ENCODE results near the gene ATXN7L2. TPM values are rescaled to one million over a fixed set of nuclear protein-coding genes. Genes with fewer than 3 reads are reported as not detected.

The ATXN7L2 gene
- total RNA-seq, 1 experiment from 2014 or later: 17.3 TPM

GRCh38 chr1:109482791-109483671 lies 674 bp upstream of the ATXN7L2 start:
- H3K4me1 ChIP-seq (ENCODE audit: insufficient read depth, low read length): peaks cover 2% of the 10 kb centered on the region; the same call in 1 of the 2 replicates
- Mint-ChIP-seq H3K4me1 (peaks cover 25 to 32% of the 10 kb centered on the region in 2 experiments), H3K27ac (peak overlapping the region in 2 of 3 experiments; percentile 44 to 47; a peak in 2 of 7 replicates), H3K36me3 (ENCODE audit: insufficient read depth in 1 of 3, low read depth in 3 of 3) (peaks cover 5 to 21% (median 8%) of the 10 kb centered on the region in 3 experiments; a peak in 6 of 7 replicates), H3K27me3 (ENCODE audit: low read depth) (peaks cover 24% of the 10 kb centered on the region), H3K9me3 (no peaks in the 10 kb centered on the region; a peak in 1 of 5 replicates), H3K4me3 (peak overlapping the region; percentile 86 to 91)
- H3K18ac ChIP-seq (ENCODE audit: insufficient read length, low read depth, low read length): no peak overlapping the region
- H3K23ac ChIP-seq (ENCODE audit: insufficient read length, low read depth, low read length): no peak overlapping the region
- TF ChIP-seq, protein P1, sequence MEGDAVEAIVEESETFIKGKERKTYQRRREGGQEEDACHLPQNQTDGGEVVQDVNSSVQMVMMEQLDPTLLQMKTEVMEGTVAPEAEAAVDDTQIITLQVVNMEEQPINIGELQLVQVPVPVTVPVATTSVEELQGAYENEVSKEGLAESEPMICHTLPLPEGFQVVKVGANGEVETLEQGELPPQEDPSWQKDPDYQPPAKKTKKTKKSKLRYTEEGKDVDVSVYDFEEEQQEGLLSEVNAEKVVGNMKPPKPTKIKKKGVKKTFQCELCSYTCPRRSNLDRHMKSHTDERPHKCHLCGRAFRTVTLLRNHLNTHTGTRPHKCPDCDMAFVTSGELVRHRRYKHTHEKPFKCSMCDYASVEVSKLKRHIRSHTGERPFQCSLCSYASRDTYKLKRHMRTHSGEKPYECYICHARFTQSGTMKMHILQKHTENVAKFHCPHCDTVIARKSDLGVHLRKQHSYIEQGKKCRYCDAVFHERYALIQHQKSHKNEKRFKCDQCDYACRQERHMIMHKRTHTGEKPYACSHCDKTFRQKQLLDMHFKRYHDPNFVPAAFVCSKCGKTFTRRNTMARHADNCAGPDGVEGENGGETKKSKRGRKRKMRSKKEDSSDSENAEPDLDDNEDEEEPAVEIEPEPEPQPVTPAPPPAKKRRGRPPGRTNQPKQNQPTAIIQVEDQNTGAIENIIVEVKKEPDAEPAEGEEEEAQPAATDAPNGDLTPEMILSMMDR (conservative IDR thresholded peaks at IDR 0.05): peak; percentile 45; the same call in 2 of the 3 replicates
- no peak overlapping the region for H2BK120ac ChIP-seq (ENCODE audit: low read depth, low read length, poor library complexity, severe bottlenecking)
- H3K9ac ChIP-seq (ENCODE audit: extremely low read depth, insufficient read length, low read length): no peak overlapping the region
- H4K91ac ChIP-seq (ENCODE audit: insufficient read length, low read depth, low read length): no peak overlapping the region
- no peak overlapping the region for H2BK20ac ChIP-seq (ENCODE audit: low read depth, low read length, poor library complexity, severe bottlenecking)
- no peaks in the 10 kb centered on the region for H3K27me3 ChIP-seq (ENCODE audit: insufficient read depth, low read length)
- peak overlapping the region; percentile 97 for H3K4me2 ChIP-seq (ENCODE audit: insufficient read depth, insufficient read length, low read length)
- H2AK5ac ChIP-seq (ENCODE audit: insufficient read length, low read length): no peak overlapping the region
- H3K56ac ChIP-seq (ENCODE audit: insufficient read length, low read depth, low read length): no peak overlapping the region
- no peaks in the 10 kb centered on the region for H3K79me2 ChIP-seq (ENCODE audit: insufficient read depth, low read length)
- WGBS (ENCODE audit: extremely low coverage, insufficient read length, low lambda C conversion rate): no CpG with 5 or more reads among the region's 29 CpGs
- H3T11ph ChIP-seq (ENCODE audit: low read length): no peak overlapping the region
- H2AFZ ChIP-seq (ENCODE audit: low read length): no peak overlapping the region
- no peak overlapping the region for H4K5ac ChIP-seq (ENCODE audit: insufficient read length, low read depth, low read length)
- H3K27ac ChIP-seq (ENCODE audit: insufficient read length, low read depth, low read length): no peak overlapping the region
- no peak overlapping the region for H2BK15ac ChIP-seq (ENCODE audit: low read depth, low read length)
- no peak overlapping the region for H2BK12ac ChIP-seq (ENCODE audit: insufficient read length, low read depth, low read length)
- no peaks in the 10 kb centered on the region for H4K20me1 ChIP-seq (ENCODE audit: control insufficient read depth, insufficient read depth, insufficient read length)
- H3K79me1 ChIP-seq (ENCODE audit: insufficient read depth, low read depth, low read length, poor library complexity, severe bottlenecking): no peaks in the 10 kb centered on the region
- no peaks in the 10 kb centered on the region for H3K9me3 ChIP-seq (ENCODE audit: control insufficient read depth, low read depth, low read length)
- H4K8ac ChIP-seq (replicated peaks; ENCODE audit: insufficient read length, low read depth, low read length): no peak overlapping the region
- no peak overlapping the region for H3K14ac ChIP-seq (ENCODE audit: insufficient read depth, low read length)
- H3K23me2 ChIP-seq (ENCODE audit: insufficient read length, low read depth, low read length, poor library complexity, severe bottlenecking): peaks cover 15% of the 10 kb centered on the region
- no peak for DNase-seq
- no peak overlapping the region for H3K4ac ChIP-seq (ENCODE audit: low read depth, low read length)
- no peak overlapping the region for H2BK5ac ChIP-seq (ENCODE audit: insufficient read length, low read length)

All from H9 (cell line).